Transverse colon (tissue), 4 donors: ENCODE results near the gene PFDN2. TPM values are rescaled to one million over a fixed set of nuclear protein-coding genes. Genes with fewer than 3 reads are reported as not detected.

Source experiments
- DNase-seq: peaks from one replicate; pipeline ENCODE4 v3.0.0-alpha.2; 2019
- H3K27ac ChIP-seq, 4 donors: fragments of 200-600 bp; sonication (generic); 2 replicates each; pipeline ENCODE4 v1.5.1; 2016 to 2018; ENCODE audit warnings: inconsistent platforms in 4 of 4
- H3K27me3 ChIP-seq: fragments of 200-600 bp; sonication (generic); 2 replicates; pipeline ENCODE4 v1.5.1; 2017; ENCODE audit warnings: inconsistent platforms
- H3K36me3 ChIP-seq, 4 donors: fragments of 200-600 bp; sonication (generic); 2 replicates each; pipeline ENCODE4 v1.5.1; 2017 to 2019; ENCODE audit warnings: inconsistent platforms in 4 of 4
- H3K4me1 ChIP-seq, 4 donors: fragments of 200-600 bp; sonication (generic); 2 replicates each; pipeline ENCODE4 v1.5.1; 2017 to 2020; ENCODE audit warnings: inconsistent platforms in 4 of 4
- H3K4me3 ChIP-seq, 4 donors: fragments of 200-600 bp; sonication (generic); 1 replicate in 1 of 4; 2 replicates in 3 of 4; pipeline versions ENCODE4 v1.5.1 to v1.6.1; 2017 to 2019; ENCODE audit warnings: inconsistent platforms in 4 of 4
- H3K9me3 ChIP-seq, 2 donors: fragments of 200-600 bp; sonication (generic); 2 replicates each; pipeline ENCODE4 v1.5.1; 2017 to 2019; ENCODE audit warnings: inconsistent platforms in 2 of 2
- EP300 ChIP-seq: sonication (generic); formaldehyde crosslinking; IDR thresholded peaks from one replicate; pipeline ENCODE4 v1.6.1; 2017; ENCODE audit warnings: antibody characterized with exemption, low read depth
- POLR2A ChIP-seq: fragments of 450-650 bp; IDR thresholded peaks from one replicate; pipeline ENCODE4 v1.6.1; 2016; ENCODE audit warnings: antibody characterized with exemption, mild to moderate bottlenecking, moderate library complexity
- POLR2AphosphoS5 ChIP-seq, 3 donors: sonication (generic); formaldehyde crosslinking; IDR thresholded peaks; one replicate each; pipeline ENCODE4 v1.6.1; 2016; ENCODE audit warnings: antibody characterized with exemption in 3 of 3
- WGBS, 2 donors: methylation state at CpG; one replicate each; pipeline ENCODE4 v1.1.5; 2018; ENCODE audit warnings: low coverage in 1 of 2; 5-methylcytosine and 5-hydroxymethylcytosine counted together
- in situ Hi-C, 4 donors: fragments of 200-750 bp; cut with MboI; loops; one replicate each; pipeline versions ENCODE4 v1.15.0 to v1.15.1; 2017; ENCODE audit warnings: low sequenced_read_pairs in 3 of 4, low pct_ligation_motif_present in 1 of 4, low pct_unique_long_range_greater_than_20kb in 1 of 4
- intact Hi-C: fragments of 100-400 bp; cut with DNase I; formaldehyde crosslinking; loops from one replicate; pipeline ENCODE4 v1.15.1; 2023; ENCODE audit warnings: low total_unique reads
- total RNA-seq, 4 donors: library from RNA; depleted of rRNA; stranded (reverse); fragments of >200 nt; gene quantifications; one replicate each; pipeline ENCODE4 v1.1.0, GENCODE V29; 2016
- TF ChIP-seq, protein P1 (sequence below), 5 experiments: fragments of 200-600 bp in 3 of 5; fragments of 450-650 bp in 2 of 5; sonication (generic) in 3 of 5; IDR thresholded peaks; 1 replicate in 2 of 5; 2 replicates in 3 of 5; pipeline ENCODE4 v1.5.1; 2016 to 2017; ENCODE audit warnings: antibody characterized with exemption in 5 of 5, inconsistent platforms in 3 of 5, mild to moderate bottlenecking in 2 of 5, moderate library complexity in 1 of 5

The PFDN2 gene
- total RNA-seq, 4 donors from 2014 or later, result 28.9 to 70.5 (median 45.9) TPM

DNA sequence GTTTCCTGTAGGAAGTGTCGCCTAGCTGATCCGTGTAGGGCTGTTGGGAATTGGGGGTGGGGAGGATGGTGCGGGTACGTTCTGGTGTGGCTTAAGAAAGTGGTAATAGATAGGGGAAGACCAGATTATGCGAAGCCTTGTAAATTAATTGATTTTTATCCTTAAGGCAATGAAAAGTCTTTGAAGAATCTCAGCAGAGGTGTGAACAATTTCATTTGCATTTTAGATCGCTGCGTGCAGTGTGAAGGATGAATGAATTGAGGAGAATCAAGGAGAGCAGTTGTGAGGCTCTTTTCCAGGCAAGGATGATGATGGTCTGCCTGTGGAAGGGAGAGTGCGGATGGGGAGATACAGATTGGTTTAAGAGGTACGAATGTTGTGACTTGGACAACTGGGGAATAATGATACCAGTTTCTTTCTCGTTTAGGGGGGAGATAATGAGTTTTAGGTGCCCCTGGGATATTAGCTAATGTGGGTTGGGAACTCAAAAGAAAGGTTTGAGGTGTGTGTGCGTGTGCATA is 15.4 kb upstream of the PFDN2 start:
- no peaks in the 10 kb centered on the region for H3K27me3 ChIP-seq
- H3K36me3 ChIP-seq, result peaks cover 0 to 9% (median 2%) of the 10 kb centered on the region in 4 donors
- peak overlapping the region; percentile 91 to 95 (median 94) for H3K27ac ChIP-seq
- TF ChIP-seq POLR2AphosphoS5 (IDR thresholded peaks at IDR 0.05) (no peak), EP300 (no peak), POLR2A (no peak)
- TF ChIP-seq, protein P1, sequence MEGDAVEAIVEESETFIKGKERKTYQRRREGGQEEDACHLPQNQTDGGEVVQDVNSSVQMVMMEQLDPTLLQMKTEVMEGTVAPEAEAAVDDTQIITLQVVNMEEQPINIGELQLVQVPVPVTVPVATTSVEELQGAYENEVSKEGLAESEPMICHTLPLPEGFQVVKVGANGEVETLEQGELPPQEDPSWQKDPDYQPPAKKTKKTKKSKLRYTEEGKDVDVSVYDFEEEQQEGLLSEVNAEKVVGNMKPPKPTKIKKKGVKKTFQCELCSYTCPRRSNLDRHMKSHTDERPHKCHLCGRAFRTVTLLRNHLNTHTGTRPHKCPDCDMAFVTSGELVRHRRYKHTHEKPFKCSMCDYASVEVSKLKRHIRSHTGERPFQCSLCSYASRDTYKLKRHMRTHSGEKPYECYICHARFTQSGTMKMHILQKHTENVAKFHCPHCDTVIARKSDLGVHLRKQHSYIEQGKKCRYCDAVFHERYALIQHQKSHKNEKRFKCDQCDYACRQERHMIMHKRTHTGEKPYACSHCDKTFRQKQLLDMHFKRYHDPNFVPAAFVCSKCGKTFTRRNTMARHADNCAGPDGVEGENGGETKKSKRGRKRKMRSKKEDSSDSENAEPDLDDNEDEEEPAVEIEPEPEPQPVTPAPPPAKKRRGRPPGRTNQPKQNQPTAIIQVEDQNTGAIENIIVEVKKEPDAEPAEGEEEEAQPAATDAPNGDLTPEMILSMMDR (IDR thresholded peaks at IDR 0.05), result no peak
- no peak for DNase-seq
- H3K4me1 ChIP-seq, result peaks cover 19 to 41% (median 28%) of the 10 kb centered on the region in 4 donors
- H3K4me3 ChIP-seq, result peak overlapping the region; percentile 60 to 79 (median 74)
- in situ Hi-C loops, result no loop called here
- WGBS, 2 donors, result 2 to 5% methylated on average over 9 to 11 of the region's 11 CpGs
- no peaks in the 10 kb centered on the region for H3K9me3 ChIP-seq
- intact Hi-C loops, result no loop called here

DNA sequence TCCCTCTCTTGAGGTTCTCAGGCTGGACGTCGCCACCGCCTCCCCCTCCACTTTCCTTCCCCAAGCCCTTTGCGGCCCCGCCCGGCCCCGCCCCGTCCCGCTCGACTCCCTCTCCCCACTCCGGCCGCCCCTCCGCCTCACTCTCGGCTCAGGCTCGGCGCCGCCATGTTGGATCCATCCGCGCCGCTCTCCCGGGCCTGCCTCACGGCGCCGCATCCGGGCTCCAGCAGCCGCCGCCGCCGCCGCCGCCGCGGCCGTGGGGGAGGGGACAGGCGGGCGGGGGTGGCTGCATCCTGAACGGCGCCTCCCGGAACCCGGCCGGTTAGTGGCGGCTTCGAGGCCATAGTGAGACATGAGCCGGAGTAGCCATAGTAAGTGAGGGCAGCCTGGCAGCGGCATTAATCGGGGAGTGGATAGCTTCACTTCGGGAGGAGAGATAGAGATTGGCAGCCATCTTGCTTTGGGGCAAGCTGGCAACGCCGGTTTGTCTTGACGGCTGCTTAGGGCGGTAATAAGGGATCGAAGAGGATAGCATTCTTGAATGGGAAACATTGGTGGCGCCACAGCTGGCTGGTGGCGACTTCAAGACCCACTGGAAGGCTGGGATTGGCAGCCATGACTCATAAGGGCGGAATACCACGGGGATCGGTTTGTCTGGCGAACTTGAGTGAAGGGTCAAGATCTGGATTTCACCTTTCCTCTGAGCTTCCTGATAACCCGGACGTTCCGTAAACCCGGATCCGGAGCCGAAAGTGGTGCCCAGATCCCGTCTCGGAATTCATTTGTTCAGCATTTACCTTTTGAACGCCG is 14.8 kb upstream of the PFDN2 start, which contains the start of gene DEDD:
Gene DEDD, minus strand, starts transcription at position 258 of the 810 bp plus-strand sequence. CDS start 8,205 bp downstream, outside the sequence.
- DNase-seq, result peak; percentile 94
- WGBS, 2 donors, result 0 to 1% methylated on average over 11 to 39 of the region's 68 CpGs
- Histone ChIP-seq H3K27me3 (no peaks in the 10 kb centered on the region), H3K9me3 (no peaks in the 10 kb centered on the region), H3K4me3 (peak within 1 kb of the TSS; percentile 60 to 79 (median 74)), H3K4me1 (peaks cover 19 to 48% (median 28%) of the 10 kb centered on the region in 4 donors), H3K36me3 (peaks cover 0 to 15% (median 3%) of the 10 kb centered on the region in 4 donors), H3K27ac (peak within 1 kb of the TSS; percentile 91 to 95 (median 94))
- in situ Hi-C loops (no loop called here), intact Hi-C loops (no loop called here)
- TF ChIP-seq EP300, result peak; percentile 48
- TF ChIP-seq POLR2A, result peak; percentile 57
- peak; percentile 29 to 57 (median 54) for TF ChIP-seq POLR2AphosphoS5 (IDR thresholded peaks at IDR 0.05)
- TF ChIP-seq, protein P1 (IDR thresholded peaks at IDR 0.05), result peak in 1 of 5 experiments; percentile 10

DNA sequence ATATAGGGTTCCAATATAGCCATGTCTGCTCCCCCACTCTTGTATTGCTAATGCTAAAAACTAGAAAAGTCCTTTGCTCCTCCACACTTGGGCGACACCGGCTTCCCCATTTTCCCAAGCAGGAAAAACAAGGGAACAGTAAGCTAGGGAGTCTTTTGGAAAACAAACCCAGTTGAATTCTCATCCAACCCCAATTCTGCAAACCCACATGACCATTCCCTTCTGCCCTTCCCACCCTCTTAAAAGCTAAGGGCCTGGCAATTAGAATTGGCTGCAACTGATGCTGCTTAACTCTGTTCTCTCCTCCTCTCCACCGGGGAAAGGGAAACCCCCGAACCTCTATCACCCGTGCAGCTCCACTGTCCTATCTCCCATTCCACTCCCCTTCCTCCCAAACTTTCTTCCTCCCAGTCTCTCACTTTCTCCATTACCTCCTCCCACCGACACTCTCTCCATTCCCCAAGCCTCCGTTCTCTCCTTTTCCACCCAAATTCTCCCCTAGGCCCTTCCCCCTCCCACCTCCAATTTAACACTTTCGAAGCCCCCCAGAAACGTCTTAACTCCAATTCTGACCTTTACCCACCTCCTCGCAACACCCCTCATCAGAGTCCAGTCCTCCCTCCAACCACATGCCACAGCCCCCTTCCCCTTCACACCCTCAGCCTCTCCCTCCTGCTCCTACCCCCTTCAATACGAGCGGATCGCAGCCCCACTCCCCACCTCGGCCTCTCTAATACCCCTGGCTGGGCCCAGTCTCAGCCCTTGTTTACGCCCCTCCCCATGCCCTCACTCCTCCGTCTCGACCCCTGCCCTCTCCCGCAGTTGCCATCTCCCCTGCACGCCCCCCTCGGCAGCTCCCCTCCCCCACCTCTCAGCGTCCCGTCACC is 13.9 kb upstream of the PFDN2 start:
- H3K4me3 ChIP-seq, result peak overlapping the region; percentile 60 to 79 (median 74)
- intact Hi-C loops (no loop called here), in situ Hi-C loops (no loop called here)
- no peaks in the 10 kb centered on the region for H3K9me3 ChIP-seq
- no peaks in the 10 kb centered on the region for H3K27me3 ChIP-seq
- no peak for TF ChIP-seq EP300
- TF ChIP-seq POLR2AphosphoS5 (IDR thresholded peaks at IDR 0.05), result no peak
- TF ChIP-seq POLR2A, result no peak
- TF ChIP-seq, protein P1 (IDR thresholded peaks at IDR 0.05), result no peak
- H3K4me1 ChIP-seq, result peaks cover 19 to 55% (median 28%) of the 10 kb centered on the region in 4 donors
- peaks cover 0 to 22% (median 3%) of the 10 kb centered on the region in 4 donors for H3K36me3 ChIP-seq
- peak overlapping the region; percentile 91 to 95 (median 94) for H3K27ac ChIP-seq
- WGBS, 2 donors, result 1 to 7% methylated on average over 14 to 21 of the region's 22 CpGs
- no peak for DNase-seq
